RWPE2 (cell line): Measurements from ENCODE around the gene GRM8.
"Not testable (repeated sequence)": the region's sequence is repeated elsewhere in the genome, so short reads cannot be mapped to it uniquely, and the experiment has no call there.

ENCODE experiments used
- ATAC-seq: fragments of 200-7000 bp; cut with Tn5 transposase; 3 replicates; pipeline ENCODE4 v1.9.1; 2021; ENCODE audit warnings: low read depth
- DNase-seq: peaks from one replicate; pipeline ENCODE4 v3.0.0-alpha.2; 2020; ENCODE audit warnings: low spot score
- H3K27ac ChIP-seq: fragments of 450-650 bp; 2 replicates; pipeline ENCODE4 v1.5.1; 2017; ENCODE audit warnings: mild to moderate bottlenecking; ENCODE audit not compliant: poor library complexity, severe bottlenecking
- H3K27me3 ChIP-seq: fragments of 250-450 bp; sonication (Bioruptor Pico); 2 replicates; pipeline ENCODE4 v1.5.1; 2021; ENCODE audit warnings: mild to moderate bottlenecking, moderate library complexity; ENCODE audit not compliant: insufficient read depth, poor library complexity, severe bottlenecking
- H3K36me3 ChIP-seq: fragments of 250-450 bp; sonication (Bioruptor Pico); 2 replicates; pipeline ENCODE4 v1.5.1; 2020; ENCODE audit warnings: low read depth, mild to moderate bottlenecking, moderate library complexity
- H3K4me1 ChIP-seq: fragments of 250-450 bp; sonication (Bioruptor Pico); 2 replicates; pipeline ENCODE4 v1.5.1; 2021; ENCODE audit warnings: mild to moderate bottlenecking, moderate library complexity; ENCODE audit not compliant: insufficient read depth, poor library complexity, severe bottlenecking
- H3K4me3 ChIP-seq: fragments of 250-450 bp; sonication (Bioruptor Pico); 2 replicates; pipeline ENCODE4 v1.5.1; 2021; ENCODE audit warnings: mild to moderate bottlenecking, moderate library complexity; ENCODE audit not compliant: severe bottlenecking
- H3K9me3 ChIP-seq: fragments of 250-450 bp; sonication (Bioruptor Pico); 2 replicates; pipeline ENCODE4 v1.5.1; 2021; ENCODE audit warnings: mild to moderate bottlenecking, moderate library complexity; ENCODE audit not compliant: severe bottlenecking
- CTCF ChIP-seq: fragments of 450-650 bp; IDR thresholded peaks from one replicate; pipeline ENCODE4 v1.5.1; 2017; ENCODE audit warnings: mild to moderate bottlenecking, moderate library complexity; ENCODE audit not compliant: poor library complexity, severe bottlenecking

GRM8 gene

GRCh38 chr7:126686474-126686873 is 566.3 kb downstream of the GRM8 start:
- no peaks in the 10 kb centered on the region for H3K27me3 ChIP-seq
- TF ChIP-seq CTCF, result no peak
- DNase-seq (no peak), ATAC-seq (no peak)
- H3K9me3 ChIP-seq, result no peaks in the 10 kb centered on the region
- H3K36me3 ChIP-seq, result no peaks in the 10 kb centered on the region
- H3K27ac ChIP-seq, result no peak overlapping the region
- H3K4me1 ChIP-seq, result no peaks in the 10 kb centered on the region
- H3K4me3 ChIP-seq, result no peak overlapping the region

GRCh38 chr7:126685596-126685995 is 567.1 kb downstream of the GRM8 start:
- Histone ChIP-seq H3K9me3 (no peaks in the 10 kb centered on the region), H3K4me3 (no peak overlapping the region), H3K36me3 (no peaks in the 10 kb centered on the region), H3K4me1 (no peaks in the 10 kb centered on the region), H3K27ac (no peak overlapping the region), H3K27me3 (no peaks in the 10 kb centered on the region)
- ATAC-seq (no peak), DNase-seq (no peak)
- TF ChIP-seq CTCF, result no peak

- ATAC-seq, result no peak
- no peaks in the 10 kb centered on the region for H3K36me3 ChIP-seq
- TF ChIP-seq CTCF, result no peak
- DNase-seq, result no peak
- H3K4me1 ChIP-seq, result no peaks in the 10 kb centered on the region
- H3K4me3 ChIP-seq, result no peak overlapping the region
- no peak overlapping the region for H3K27ac ChIP-seq
- H3K27me3 ChIP-seq, result no peaks in the 10 kb centered on the region
- no peaks in the 10 kb centered on the region for H3K9me3 ChIP-seq
These were observed 567.6 kb downstream of the GRM8 start for GRCh38 chr7:126685018-126685573.

GRCh38 chr7:126682176-126682575 is 570.6 kb downstream of the GRM8 start:
- Histone ChIP-seq H3K9me3 (no peaks in the 10 kb centered on the region), H3K36me3 (no peaks in the 10 kb centered on the region), H3K27ac (no peak overlapping the region), H3K4me1 (no peaks in the 10 kb centered on the region), H3K27me3 (no peaks in the 10 kb centered on the region), H3K4me3 (no peak overlapping the region)
- no peak for TF ChIP-seq CTCF
- ATAC-seq (no peak), DNase-seq (no peak)

GRCh38 chr7:126668762-126669161 is 584.0 kb downstream of the GRM8 start:
- not testable (repeated sequence) for H3K27ac ChIP-seq, H3K27me3 ChIP-seq, ATAC-seq, H3K4me1 ChIP-seq, H3K36me3 ChIP-seq, H3K4me3 ChIP-seq, H3K9me3 ChIP-seq, DNase-seq
